ENCODE measurements around the gene ITIH5.
A peak's percentile ranks its signal among the peaks of the same experiment; 100 is the strongest.

ITIH5 gene

GRCh38 chr10:7577176-7577575 is 89.6 kb downstream of the ITIH5 start:
- Histone ChIP-seq H3K27ac (ENCODE audit: low read length) (no peak overlapping the region), H3K9me3 (ENCODE audit: control insufficient read depth in 1 of 2, low read length in 2 of 2) (no peaks in the 10 kb centered on the region), H3K4me3 (ENCODE audit: low read depth in 1 of 2, low read length in 2 of 2) (no peak overlapping the region), H3K36me3 (ENCODE audit: control insufficient read depth in 1 of 2, insufficient read depth in 2 of 2, low read length in 2 of 2) (peaks cover 8 to 38% of the 10 kb centered on the region in 2 donors), H3K4me1 (ENCODE audit: control insufficient read depth in 1 of 2, insufficient read depth in 2 of 2, low read length in 2 of 2) (peaks cover 0 to 13% of the 10 kb centered on the region in 2 donors), H3K27me3 (ENCODE audit: low read depth, low read length) (no peaks in the 10 kb centered on the region)

GRCh38 chr10:7576340-7576739 is 90.4 kb downstream of the ITIH5 start:
- Histone ChIP-seq H3K4me3 (ENCODE audit: low read depth in 1 of 2, low read length in 2 of 2) (no peak overlapping the region), H3K4me1 (ENCODE audit: control insufficient read depth in 1 of 2, insufficient read depth in 2 of 2, low read length in 2 of 2) (peaks cover 4 to 18% of the 10 kb centered on the region in 2 donors), H3K36me3 (ENCODE audit: control insufficient read depth in 1 of 2, insufficient read depth in 2 of 2, low read length in 2 of 2) (peaks cover 8 to 38% of the 10 kb centered on the region in 2 donors), H3K9me3 (ENCODE audit: control insufficient read depth in 1 of 2, low read length in 2 of 2) (no peaks in the 10 kb centered on the region), H3K27me3 (ENCODE audit: low read depth, low read length) (no peaks in the 10 kb centered on the region), H3K27ac (ENCODE audit: low read length) (no peak overlapping the region)

GRCh38 chr10:7572391-7572790 is 94.4 kb downstream of the ITIH5 start:
- Histone ChIP-seq H3K27ac (ENCODE audit: low read length) (no peak overlapping the region), H3K9me3 (ENCODE audit: control insufficient read depth in 1 of 2, low read length in 2 of 2) (no peaks in the 10 kb centered on the region), H3K27me3 (ENCODE audit: low read depth, low read length) (no peaks in the 10 kb centered on the region), H3K36me3 (ENCODE audit: control insufficient read depth in 1 of 2, insufficient read depth in 2 of 2, low read length in 2 of 2) (peaks cover 12 to 34% of the 10 kb centered on the region in 2 donors), H3K4me3 (ENCODE audit: low read depth in 1 of 2, low read length in 2 of 2) (no peak overlapping the region), H3K4me1 (ENCODE audit: control insufficient read depth in 1 of 2, insufficient read depth in 2 of 2, low read length in 2 of 2) (peaks cover 4 to 18% of the 10 kb centered on the region in 2 donors)

DNA sequence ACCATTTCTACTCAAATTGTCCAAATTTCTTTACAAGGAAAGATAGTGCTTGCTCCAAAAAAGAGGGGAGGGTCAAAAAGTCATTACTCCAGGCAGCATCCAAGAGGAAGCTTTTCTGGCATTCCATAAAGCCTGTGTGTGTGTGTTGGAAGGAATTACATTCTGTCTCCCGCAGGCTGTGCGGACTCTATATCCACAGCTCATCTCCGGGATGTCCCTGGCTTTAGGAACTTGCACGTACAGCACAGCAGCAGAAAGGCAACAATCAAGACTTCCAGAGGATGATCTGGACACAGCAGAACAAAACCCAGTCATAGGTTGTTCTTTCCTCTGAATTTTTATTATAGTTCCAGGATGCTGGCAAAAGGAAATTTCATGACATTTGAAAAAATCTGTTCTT is 94.8 kb downstream of the ITIH5 start:
- no peaks in the 10 kb centered on the region for H3K9me3 ChIP-seq (ENCODE audit: control insufficient read depth in 1 of 2, low read length in 2 of 2)
- H3K36me3 ChIP-seq (ENCODE audit: control insufficient read depth in 1 of 2, insufficient read depth in 2 of 2, low read length in 2 of 2) = peaks cover 12 to 30% of the 10 kb centered on the region in 2 donors

DNA sequence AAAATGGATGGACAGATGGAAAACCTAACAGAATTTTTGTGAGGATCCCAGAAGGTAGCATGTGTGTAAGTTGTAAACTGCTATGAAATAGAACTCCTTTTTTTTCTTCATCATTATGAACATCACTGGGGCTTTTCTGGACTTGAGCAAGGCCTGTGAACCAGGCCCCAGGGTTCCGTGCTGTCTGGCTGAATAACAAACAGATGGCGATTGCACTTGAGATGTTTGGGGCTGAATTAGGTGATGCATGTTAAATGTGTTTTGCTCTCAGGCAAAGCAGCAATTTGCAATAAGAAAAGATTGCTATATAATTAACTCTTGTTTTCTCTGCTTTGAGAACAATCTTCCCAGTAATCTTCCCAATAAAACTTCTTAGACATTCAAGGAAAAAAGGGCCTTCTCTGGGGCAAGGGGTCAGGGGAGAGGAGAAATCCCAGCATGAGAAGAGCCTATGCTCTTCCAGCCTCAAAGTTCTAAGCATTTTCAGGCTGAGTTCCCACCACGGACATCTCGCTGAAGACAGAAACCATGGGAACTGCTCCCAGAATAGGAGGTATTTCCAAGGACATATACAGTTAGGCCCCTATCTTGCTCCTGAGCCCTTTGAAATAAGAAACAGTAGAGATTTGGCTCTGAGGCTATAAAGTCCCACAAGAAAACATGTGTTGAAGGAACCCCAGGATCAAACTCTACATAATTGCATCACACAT is 98.7 kb downstream of the ITIH5 start:
- no peak overlapping the region for H3K4me3 ChIP-seq (ENCODE audit: low read depth in 1 of 2, low read length in 2 of 2)
- H3K9me3 ChIP-seq (ENCODE audit: control insufficient read depth in 1 of 2, low read length in 2 of 2) = no peaks in the 10 kb centered on the region
- H3K27ac ChIP-seq (ENCODE audit: low read length) = no peak overlapping the region
- H3K27me3 ChIP-seq (ENCODE audit: low read depth, low read length) = no peaks in the 10 kb centered on the region
- H3K4me1 ChIP-seq (ENCODE audit: control insufficient read depth in 1 of 2, insufficient read depth in 2 of 2, low read length in 2 of 2) = peaks cover 4 to 22% of the 10 kb centered on the region in 2 donors
- peaks cover 8 to 14% of the 10 kb centered on the region in 2 donors for H3K36me3 ChIP-seq (ENCODE audit: control insufficient read depth in 1 of 2, insufficient read depth in 2 of 2, low read length in 2 of 2)

More for the DNA sequence above, 94.8 kb downstream of the ITIH5 start:
- Histone ChIP-seq H3K4me3 (ENCODE audit: low read depth in 1 of 2, low read length in 2 of 2) (no peak overlapping the region), H3K27ac (ENCODE audit: low read length) (no peak overlapping the region), H3K4me1 (ENCODE audit: control insufficient read depth in 1 of 2, insufficient read depth in 2 of 2, low read length in 2 of 2) (peaks cover 4 to 18% of the 10 kb centered on the region in 2 donors), H3K27me3 (ENCODE audit: low read depth, low read length) (no peaks in the 10 kb centered on the region)

GRCh38 chr10:7566891-7567290 is 99.9 kb downstream of the ITIH5 start:
- Histone ChIP-seq H3K27me3 (ENCODE audit: low read depth, low read length) (no peaks in the 10 kb centered on the region), H3K4me3 (ENCODE audit: low read depth in 1 of 2, low read length in 2 of 2) (no peak overlapping the region), H3K9me3 (ENCODE audit: control insufficient read depth in 1 of 2, low read length in 2 of 2) (no peaks in the 10 kb centered on the region), H3K36me3 (ENCODE audit: control insufficient read depth in 1 of 2, insufficient read depth in 2 of 2, low read length in 2 of 2) (peaks cover 8 to 14% of the 10 kb centered on the region in 2 donors), H3K27ac (ENCODE audit: low read length) (no peak overlapping the region), H3K4me1 (ENCODE audit: control insufficient read depth in 1 of 2, insufficient read depth in 2 of 2, low read length in 2 of 2) (peaks cover 2 to 22% of the 10 kb centered on the region in 2 donors)

GRCh38 chr10:7565871-7566270 is 100.9 kb downstream of the ITIH5 start:
- H3K27ac ChIP-seq (ENCODE audit: low read length) = no peak overlapping the region
- H3K4me3 ChIP-seq (ENCODE audit: low read depth in 1 of 2, low read length in 2 of 2) = no peak overlapping the region
- no peaks in the 10 kb centered on the region for H3K9me3 ChIP-seq (ENCODE audit: control insufficient read depth in 1 of 2, low read length in 2 of 2)
- H3K27me3 ChIP-seq (ENCODE audit: low read depth, low read length) = no peaks in the 10 kb centered on the region
- peaks cover 8 to 14% of the 10 kb centered on the region in 2 donors for H3K36me3 ChIP-seq (ENCODE audit: control insufficient read depth in 1 of 2, insufficient read depth in 2 of 2, low read length in 2 of 2)
- peaks cover 0 to 30% of the 10 kb centered on the region in 2 donors for H3K4me1 ChIP-seq (ENCODE audit: control insufficient read depth in 1 of 2, insufficient read depth in 2 of 2, low read length in 2 of 2)

DNA sequence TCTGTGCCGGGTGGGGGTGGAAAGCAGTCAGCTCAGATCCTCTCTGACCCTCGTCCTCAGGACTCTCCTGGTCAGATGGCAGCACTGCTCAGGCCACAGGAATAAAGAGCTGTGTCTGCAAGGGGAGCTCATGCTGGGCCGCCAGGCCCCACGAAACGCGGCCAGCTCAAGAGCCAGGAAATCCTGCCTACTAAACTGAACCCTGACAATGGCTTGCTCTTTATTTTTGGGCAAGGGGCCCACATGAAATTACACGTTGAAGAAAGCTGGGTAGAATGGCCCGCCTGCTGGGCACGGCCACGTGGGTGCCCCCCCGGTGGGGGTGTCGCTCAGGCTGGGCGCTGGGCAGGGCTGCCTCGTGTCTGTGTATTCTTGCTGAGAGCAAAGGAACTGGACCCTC is 103.0 kb downstream of the ITIH5 start:
- Histone ChIP-seq H3K27me3 (ENCODE audit: low read depth, low read length) (no peaks in the 10 kb centered on the region), H3K36me3 (ENCODE audit: control insufficient read depth in 1 of 2, insufficient read depth in 2 of 2, low read length in 2 of 2) (peaks cover 0 to 11% of the 10 kb centered on the region in 2 donors), H3K27ac (ENCODE audit: low read length) (no peak overlapping the region), H3K4me1 (ENCODE audit: control insufficient read depth in 1 of 2, insufficient read depth in 2 of 2, low read length in 2 of 2) (peaks cover 4 to 41% of the 10 kb centered on the region in 2 donors), H3K9me3 (ENCODE audit: control insufficient read depth in 1 of 2, low read length in 2 of 2) (no peaks in the 10 kb centered on the region), H3K4me3 (ENCODE audit: low read depth in 1 of 2, low read length in 2 of 2) (no peak overlapping the region)

GRCh38 chr10:7563368-7563767 is 103.4 kb downstream of the ITIH5 start:
- H3K9me3 ChIP-seq (ENCODE audit: control insufficient read depth in 1 of 2, low read length in 2 of 2) = no peaks in the 10 kb centered on the region
- peaks cover 4 to 41% of the 10 kb centered on the region in 2 donors for H3K4me1 ChIP-seq (ENCODE audit: control insufficient read depth in 1 of 2, insufficient read depth in 2 of 2, low read length in 2 of 2)
- no peak overlapping the region for H3K27ac ChIP-seq (ENCODE audit: low read length)
- no peaks in the 10 kb centered on the region for H3K27me3 ChIP-seq (ENCODE audit: low read depth, low read length)
- H3K4me3 ChIP-seq (ENCODE audit: low read depth in 1 of 2, low read length in 2 of 2) = no peak overlapping the region
- H3K36me3 ChIP-seq (ENCODE audit: control insufficient read depth in 1 of 2, insufficient read depth in 2 of 2, low read length in 2 of 2) = peaks cover 0 to 7% of the 10 kb centered on the region in 2 donors

DNA sequence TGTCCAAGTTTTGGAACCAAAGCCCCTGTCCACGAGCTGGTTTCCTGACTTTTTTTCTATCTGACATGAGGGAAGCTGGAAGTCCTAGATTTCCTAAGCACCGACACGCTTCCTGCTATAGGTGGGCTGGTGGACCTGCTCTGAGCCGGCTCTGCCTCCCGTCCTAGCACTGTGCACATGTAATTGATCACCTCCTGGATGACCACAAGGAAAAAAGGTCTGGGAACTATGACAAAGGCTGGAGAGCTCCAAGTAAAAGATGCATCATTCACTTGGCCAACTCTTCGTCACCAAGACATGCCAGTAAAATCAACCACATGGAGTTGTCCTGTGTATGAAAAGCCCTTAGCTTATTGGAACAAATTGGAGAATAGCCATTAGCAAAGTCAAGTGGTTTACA is 104.8 kb downstream of the ITIH5 start:
- H3K27ac ChIP-seq (ENCODE audit: low read length) = no peak overlapping the region

DNA sequence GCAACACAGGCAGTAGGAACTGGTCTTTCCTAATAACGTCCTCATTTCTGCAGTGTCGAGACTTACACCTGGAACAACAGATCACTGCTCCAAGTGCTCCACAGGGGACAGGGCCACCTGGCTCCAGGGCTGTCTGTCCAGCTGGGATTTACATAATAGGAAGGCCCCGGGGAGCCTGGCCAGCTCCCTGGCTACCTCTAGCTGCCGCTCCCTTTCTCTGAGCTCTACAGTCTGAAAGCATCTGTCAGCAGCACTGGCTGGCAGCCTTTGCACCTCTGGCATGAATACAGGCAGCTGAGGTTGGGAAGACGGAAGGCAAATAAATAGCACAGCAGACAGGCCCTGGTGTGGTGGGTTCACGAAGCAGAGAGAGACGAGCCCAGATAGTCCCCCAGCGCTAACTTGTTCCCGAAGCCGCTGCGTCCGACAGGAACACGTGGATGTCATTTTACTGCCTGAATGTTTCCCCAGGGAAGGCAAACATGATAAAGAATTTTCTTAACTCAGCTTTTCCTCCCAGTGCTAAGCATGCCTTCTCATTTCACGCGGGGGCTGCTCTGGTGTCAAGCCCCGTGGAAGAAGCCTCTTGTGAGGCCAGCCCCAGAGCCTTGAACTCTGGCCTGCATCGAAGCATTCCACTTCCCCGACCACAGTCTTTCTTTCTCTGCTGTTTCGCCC is 105.4 kb downstream of the ITIH5 start:
- Histone ChIP-seq H3K27ac (ENCODE audit: low read length) (peak overlapping the region; percentile 67), H3K27me3 (ENCODE audit: low read depth, low read length) (no peaks in the 10 kb centered on the region), H3K36me3 (ENCODE audit: control insufficient read depth in 1 of 2, insufficient read depth in 2 of 2, low read length in 2 of 2) (peaks cover 0 to 4% of the 10 kb centered on the region in 2 donors), H3K9me3 (ENCODE audit: control insufficient read depth in 1 of 2, low read length in 2 of 2) (no peaks in the 10 kb centered on the region), H3K4me1 (ENCODE audit: control insufficient read depth in 1 of 2, insufficient read depth in 2 of 2, low read length in 2 of 2) (peaks cover 4 to 41% of the 10 kb centered on the region in 2 donors), H3K4me3 (ENCODE audit: low read depth in 1 of 2, low read length in 2 of 2) (no peak overlapping the region)

More for the DNA sequence above, 104.8 kb downstream of the ITIH5 start:
- Histone ChIP-seq H3K36me3 (ENCODE audit: control insufficient read depth in 1 of 2, insufficient read depth in 2 of 2, low read length in 2 of 2) (peaks cover 0 to 4% of the 10 kb centered on the region in 2 donors), H3K4me1 (ENCODE audit: control insufficient read depth in 1 of 2, insufficient read depth in 2 of 2, low read length in 2 of 2) (peaks cover 4 to 41% of the 10 kb centered on the region in 2 donors), H3K4me3 (ENCODE audit: low read depth in 1 of 2, low read length in 2 of 2) (no peak overlapping the region), H3K9me3 (ENCODE audit: control insufficient read depth in 1 of 2, low read length in 2 of 2) (no peaks in the 10 kb centered on the region), H3K27me3 (ENCODE audit: low read depth, low read length) (no peaks in the 10 kb centered on the region)

All from muscle layer of duodenum (tissue), 2 donors.